Sciatic nerve (tissue), 2 donors: ENCODE measurements around the gene FAM170B. TPM values are rescaled to one million over a fixed set of nuclear protein-coding genes. Genes with fewer than 3 reads are reported as not detected.

Experiments used
- ATAC-seq: fragments of 200-7000 bp; cut with Tn5 transposase; one replicate; pipeline ENCODE4 v1.9.1; 2020; ENCODE audit warnings: mild to moderate bottlenecking, moderate library complexity
- DNase-seq: peaks from one replicate; pipeline ENCODE4 v3.0.0-alpha.2; 2020; ENCODE audit warnings: low spot score
- intact Hi-C: fragments of 100-400 bp; cut with DNase I; formaldehyde crosslinking; loops from one replicate; pipeline ENCODE4 v1.14.2; 2022
- total RNA-seq: library from RNA; stranded (reverse); fragmentation: NEBNext Ultra II Directional; extraction: Animal tissue kit (Norgen Biotek cat#: 25700); gene quantifications from one replicate; pipeline ENCODE4 v1.2.1, GENCODE V29; 2021
- donor health status: DM: no; HTN: no; CAD: no.
- donor health status: DM: no; HTN: no; CAD: no.

FAM170B gene
- total RNA-seq, 1 donor from 2014 or later: not detected

GRCh38 chr10:49171326-49172060 lies 37.7 kb upstream of the FAM170B start:
- DNase-seq (peak; percentile 34), ATAC-seq (no peak)
- intact Hi-C loops: no loop called here

GRCh38 chr10:49170632-49171325 lies 37.0 kb upstream of the FAM170B start:
- DNase-seq: peak; percentile 45
- intact Hi-C loops: no loop called here
- no peak for ATAC-seq

- DNase-seq (no peak), ATAC-seq (no peak)
- intact Hi-C loops: loop anchor here (5.0 kb wide), 1 partner anchor 433 kb away; no protein-coding TSS in a partner anchor
Measured at GRCh38 chr10:49169776-49170175, 36.0 kb upstream of the FAM170B start.

GRCh38 chr10:49168831-49169500 lies 35.1 kb upstream of the FAM170B start:
- DNase-seq: no peak
- intact Hi-C loops: loop anchor here (5.0 kb wide), 1 partner anchor 433 kb away; no protein-coding TSS in a partner anchor
- no peak for ATAC-seq

GRCh38 chr10:49168171-49168540 lies 34.3 kb upstream of the FAM170B start:
- intact Hi-C loops: loop anchor here (5.0 kb wide), 1 partner anchor 434 kb away; no protein-coding TSS in a partner anchor
- DNase-seq: peak; percentile 56
- no peak for ATAC-seq

- ATAC-seq (no peak), DNase-seq (no peak)
- intact Hi-C loops: loop anchor here (5.0 kb wide), 1 partner anchor 435 kb away; no protein-coding TSS in a partner anchor
Measured at GRCh38 chr10:49167425-49168170, 33.8 kb upstream of the FAM170B start.

GRCh38 chr10:49166484-49167400 lies 32.9 kb upstream of the FAM170B start:
- ATAC-seq (no peak), DNase-seq (no peak)
- intact Hi-C loops: loop anchor here (5.0 kb wide), 1 partner anchor 436 kb away; no protein-coding TSS in a partner anchor

- no peak for ATAC-seq
- DNase-seq: no peak
- intact Hi-C loops: loop anchor here (5.0 kb wide), 1 partner anchor 436 kb away; no protein-coding TSS in a partner anchor
Measured at GRCh38 chr10:49165821-49166483, 32.1 kb upstream of the FAM170B start.

- intact Hi-C loops: loop anchor here (5.0 kb wide), 1 partner anchor 437 kb away; no protein-coding TSS in a partner anchor
- no peak for DNase-seq
- no peak for ATAC-seq
Measured at GRCh38 chr10:49165259-49165658, 31.4 kb upstream of the FAM170B start.

GRCh38 chr10:49164559-49165188 lies 30.9 kb upstream of the FAM170B start:
- peak; percentile 51 for ATAC-seq
- DNase-seq: peak; percentile 62
- intact Hi-C loops: loop anchor here (5.0 kb wide), 2 partner anchors 182 to 438 kb away; no protein-coding TSS in a partner anchor

GRCh38 chr10:49163741-49164140 lies 29.9 kb upstream of the FAM170B start:
- ATAC-seq (no peak), DNase-seq (no peak)
- intact Hi-C loops: loop anchor here (5.0 kb wide), 1 partner anchor 181 kb away; no protein-coding TSS in a partner anchor

- ATAC-seq (no peak), DNase-seq (peak; percentile 48)
- intact Hi-C loops: loop anchor here (5.0 kb wide), 1 partner anchor 181 kb away; no protein-coding TSS in a partner anchor
Measured at GRCh38 chr10:49162761-49163310, 29.0 kb upstream of the FAM170B start.

- intact Hi-C loops: loop anchor here (5.0 kb wide), 1 partner anchor 180 kb away; no protein-coding TSS in a partner anchor
- DNase-seq: no peak
- no peak for ATAC-seq
Measured at GRCh38 chr10:49162063-49162462, 28.2 kb upstream of the FAM170B start.

- no peak for DNase-seq
- peak; percentile 70 for ATAC-seq
- intact Hi-C loops: loop anchor here (5.0 kb wide), 1 partner anchor 179 kb away; no protein-coding TSS in a partner anchor
Measured at GRCh38 chr10:49161411-49161997, 27.7 kb upstream of the FAM170B start.

GRCh38 chr10:49160814-49161213 lies 27.0 kb upstream of the FAM170B start:
- no peak for DNase-seq
- no peak for ATAC-seq
- intact Hi-C loops: loop anchor here (5.0 kb wide), 1 partner anchor 179 kb away; no protein-coding TSS in a partner anchor

GRCh38 chr10:49160110-49160509 lies 26.3 kb upstream of the FAM170B start:
- no peak for DNase-seq
- intact Hi-C loops: loop anchor here (5.0 kb wide), 1 partner anchor 178 kb away; no protein-coding TSS in a partner anchor
- no peak for ATAC-seq
